NCI-H2081 treated with DMSO at 0.1 percent for 48 hours (cell line): Measurements from ENCODE around the gene NLRP1.

Experiments used
- DNase-seq: peaks from one replicate; lab custom pipeline; 2025; lab: John Stamatoyannopoulos, UW

NLRP1 gene

DNA sequence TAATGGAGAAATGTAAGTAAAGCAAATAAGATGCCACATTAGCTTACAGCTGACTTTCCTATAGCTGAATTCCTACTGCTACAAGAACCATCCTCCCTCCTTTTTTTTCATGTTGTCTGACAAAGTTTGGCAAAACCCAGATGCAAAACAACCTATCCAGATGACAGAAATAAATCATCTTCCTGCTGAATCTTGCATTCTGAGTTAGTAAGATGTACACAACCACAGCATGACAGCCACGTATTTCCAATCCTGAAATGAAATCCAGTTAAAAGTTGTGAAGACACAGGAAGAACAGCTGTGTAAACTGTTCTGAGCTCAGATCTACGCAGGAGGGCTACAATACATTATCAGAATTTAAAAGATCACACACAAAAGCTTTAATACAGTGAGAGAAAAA, 110.4 kb downstream of the NLRP1 start:
- DNase-seq: no peak

DNA sequence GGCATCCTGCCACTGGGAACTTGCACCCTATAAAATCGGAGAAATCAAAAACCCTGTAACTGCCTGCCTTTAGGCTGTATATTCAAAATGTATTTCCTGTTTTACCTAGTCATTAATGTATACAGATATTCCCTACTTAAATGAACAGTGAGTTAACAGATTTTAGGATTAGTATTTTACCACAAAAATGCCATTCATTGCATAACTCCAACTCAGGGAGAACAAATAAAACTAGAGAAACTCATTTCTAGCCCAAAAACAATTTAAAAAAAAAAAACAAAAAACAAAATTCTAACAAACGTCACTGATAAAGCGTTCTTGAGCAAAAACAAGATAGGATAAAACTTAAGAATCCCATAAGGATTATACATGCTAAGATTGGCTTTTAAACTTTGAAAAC, 111.8 kb downstream of the NLRP1 start:
- DNase-seq: no peak

DNA sequence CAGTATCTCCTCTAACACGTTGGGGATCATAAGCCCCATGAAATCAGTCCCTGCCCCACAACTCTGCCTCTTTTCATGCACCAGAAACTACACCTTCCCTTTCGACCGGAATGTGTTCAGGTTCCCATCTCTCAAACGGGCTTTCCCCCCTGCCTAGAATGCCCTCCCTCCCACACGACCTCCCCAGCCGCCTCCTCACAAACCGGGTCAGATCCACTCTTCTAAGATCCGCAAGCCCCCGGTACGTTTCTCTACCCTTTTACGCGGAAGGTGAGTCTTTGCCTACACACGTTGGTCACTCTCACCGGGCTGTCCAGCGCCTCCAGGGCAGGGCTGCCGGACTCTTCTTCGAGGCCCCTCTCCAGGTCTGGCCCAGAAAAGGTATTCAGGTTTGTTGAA, 116.2 kb downstream of the NLRP1 start:
- DNase-seq: no peak

DNA sequence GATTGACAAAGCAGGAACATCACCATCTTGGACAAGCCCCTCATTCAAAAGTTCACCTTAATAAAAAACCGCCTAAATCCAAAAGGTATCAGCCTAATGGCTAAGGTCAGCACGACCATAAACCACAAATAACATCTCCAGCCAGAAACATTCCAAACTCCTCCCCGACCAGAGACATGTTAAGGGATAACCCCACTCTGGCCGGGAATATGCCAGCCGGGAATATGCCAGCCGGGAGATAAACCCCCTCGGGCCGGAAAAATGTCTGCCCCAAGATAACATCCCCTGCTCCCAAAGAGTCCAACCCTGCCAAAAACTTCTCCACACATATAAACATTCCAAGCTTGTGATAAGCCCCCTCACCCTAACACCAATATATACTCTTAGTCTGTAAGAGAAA, 116.9 kb downstream of the NLRP1 start:
- DNase-seq: no peak

DNA sequence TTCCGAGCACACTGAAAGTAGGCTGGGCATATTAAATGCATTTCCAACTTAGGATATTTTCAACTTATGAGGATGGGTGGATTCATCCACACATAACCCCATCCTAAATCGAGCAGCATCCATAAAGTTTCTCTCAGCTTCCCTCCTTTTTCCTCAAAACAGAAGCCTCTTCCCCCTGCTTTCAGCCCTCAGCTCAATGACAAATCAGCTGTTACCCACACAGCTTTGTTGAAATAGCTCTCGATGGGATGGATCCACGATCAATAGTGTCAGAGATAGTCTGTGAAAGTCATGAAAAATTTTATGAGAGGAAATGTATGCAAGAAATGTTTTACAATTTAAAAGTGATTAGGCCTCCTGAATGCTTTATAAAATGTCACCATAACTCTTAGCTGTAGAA, 118.0 kb downstream of the NLRP1 start:
- no peak for DNase-seq

DNA sequence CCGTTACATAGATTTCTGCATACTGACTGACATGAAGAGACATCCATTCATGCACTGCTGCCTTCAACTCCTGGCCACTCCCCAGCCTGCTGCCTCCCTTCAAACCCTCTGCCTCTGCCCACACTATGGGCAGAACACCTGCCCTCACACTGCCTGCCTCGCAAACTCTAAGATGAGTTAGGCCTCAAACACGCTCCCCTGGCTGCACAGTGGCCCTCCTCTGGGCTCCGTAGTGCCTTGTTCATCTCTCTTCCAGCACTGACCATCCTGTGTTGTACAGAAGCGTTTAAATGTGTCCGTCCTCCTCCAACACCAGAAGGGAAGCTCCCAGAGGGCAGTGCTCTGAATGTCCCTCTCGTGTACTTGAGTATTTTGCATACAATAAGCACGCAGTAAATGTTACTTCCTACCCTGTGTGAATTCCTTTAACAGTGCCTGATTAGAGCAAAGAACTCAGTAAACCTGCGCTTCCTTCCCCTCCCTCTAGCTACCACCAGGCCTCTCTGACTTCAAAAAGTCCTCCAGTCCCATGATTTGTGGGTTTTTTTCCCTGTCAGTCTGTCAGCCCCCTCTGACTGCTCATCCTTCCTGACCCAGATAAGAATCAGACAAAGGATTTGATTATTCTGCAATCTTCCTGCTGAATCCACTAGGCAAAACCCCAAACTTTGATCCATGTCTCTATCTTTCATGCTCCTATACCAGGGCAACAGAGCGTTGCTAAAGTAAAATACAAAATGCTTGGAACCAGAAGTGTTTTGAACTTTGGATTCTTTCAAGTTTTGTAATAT, 119.4 kb downstream of the NLRP1 start:
- no peak for DNase-seq
